Osteocyte (in vitro differentiated cells): ENCODE measurements around the gene PDE6H. TPM values are rescaled to one million over a fixed set of nuclear protein-coding genes. Genes with fewer than 3 reads are reported as not detected.
A peak's percentile ranks its signal among the peaks of the same experiment; 100 is the strongest.

ENCODE experiments used
- DNase-seq: peaks from one replicate; pipeline ENCODE4 v3.0.0; 2021; ENCODE audit warnings: mixed read lengths; ENCODE audit not compliant: unreplicated experiment; ENCODE audit errors: extremely low spot score
- H3K27ac Mint-ChIP-seq: one replicate; pipeline ENCODE4 v1.8.0; 2021; ENCODE audit warnings: mild to moderate bottlenecking, mixed read lengths; ENCODE audit not compliant: unreplicated experiment
- H3K27me3 Mint-ChIP-seq: one replicate; pipeline ENCODE4 v1.8.0; 2021; ENCODE audit warnings: mixed read lengths; ENCODE audit not compliant: unreplicated experiment
- H3K36me3 Mint-ChIP-seq: one replicate; pipeline ENCODE4 v1.8.0; 2021; ENCODE audit warnings: mixed read lengths; ENCODE audit not compliant: unreplicated experiment
- H3K4me1 Mint-ChIP-seq: one replicate; pipeline ENCODE4 v1.8.0; 2021; ENCODE audit warnings: mixed read lengths; ENCODE audit not compliant: unreplicated experiment
- H3K4me3 Mint-ChIP-seq: one replicate; pipeline ENCODE4 v1.8.0; 2021; ENCODE audit warnings: mild to moderate bottlenecking, moderate library complexity, mixed read lengths; ENCODE audit not compliant: unreplicated experiment
- H3K9me3 Mint-ChIP-seq: one replicate; pipeline ENCODE4 v1.8.0; 2021; ENCODE audit warnings: mixed read lengths; ENCODE audit not compliant: unreplicated experiment
- total RNA-seq: library from RNA; stranded (reverse); gene quantifications from 2 replicates; pipeline ENCODE4 v1.2.1, GENCODE V29; 2021
- TF ChIP-seq, protein P1 (sequence below): fragments of 200-600 bp; sonication (generic); IDR thresholded peaks from 2 replicates; pipeline ENCODE4 v1.5.0; 2021; ENCODE audit warnings: antibody characterized with exemption, mild to moderate bottlenecking, moderate library complexity

The PDE6H gene
- total RNA-seq, 1 donor from 2014 or later, result not detected

DNA sequence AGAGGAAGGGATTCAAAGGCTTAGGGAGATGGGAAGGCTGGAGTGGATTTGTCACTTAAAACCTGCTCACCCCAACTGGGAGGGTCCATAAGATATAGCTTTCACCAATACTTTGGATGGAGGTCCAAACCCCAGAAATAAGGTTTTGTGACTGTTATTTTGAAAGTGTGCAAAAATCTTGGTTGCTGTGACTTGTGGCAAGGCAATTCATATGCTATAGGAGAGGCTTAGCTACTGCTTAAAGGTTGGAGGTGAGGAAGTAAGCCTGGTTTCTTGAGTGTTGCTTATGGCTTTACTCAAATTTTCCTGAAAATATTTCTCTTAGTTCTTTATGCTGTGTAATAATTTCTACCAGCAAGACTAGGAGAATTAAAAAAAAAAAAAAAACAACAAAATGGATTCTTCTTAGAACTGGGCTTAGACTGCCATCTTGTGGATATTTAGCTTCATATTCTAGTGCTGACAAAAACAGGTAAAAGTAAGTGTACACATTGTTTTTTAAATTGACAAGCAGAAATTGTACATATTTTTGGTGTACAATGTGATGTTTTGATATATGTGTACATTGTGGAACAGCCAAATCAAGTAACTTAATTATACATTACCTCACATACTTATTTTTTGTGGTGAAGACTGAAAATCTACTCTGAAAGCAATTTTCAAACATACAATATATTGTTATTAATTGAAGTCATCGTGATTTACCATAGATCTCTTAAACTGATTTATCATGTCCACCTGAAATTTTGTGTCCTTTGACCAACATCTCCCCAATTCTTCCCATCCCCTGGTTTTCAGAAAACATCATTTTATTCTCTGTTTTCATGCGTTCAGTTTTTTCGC, 23.0 kb downstream of the PDE6H start:
- Mint-ChIP-seq H3K36me3 (no peaks in the 10 kb centered on the region), H3K27me3 (no peaks in the 10 kb centered on the region), H3K9me3 (peaks cover 7% of the 10 kb centered on the region), H3K27ac (peak overlapping the region; percentile 40), H3K4me1 (peaks cover 32% of the 10 kb centered on the region), H3K4me3 (no peak overlapping the region)
- TF ChIP-seq, protein P1, sequence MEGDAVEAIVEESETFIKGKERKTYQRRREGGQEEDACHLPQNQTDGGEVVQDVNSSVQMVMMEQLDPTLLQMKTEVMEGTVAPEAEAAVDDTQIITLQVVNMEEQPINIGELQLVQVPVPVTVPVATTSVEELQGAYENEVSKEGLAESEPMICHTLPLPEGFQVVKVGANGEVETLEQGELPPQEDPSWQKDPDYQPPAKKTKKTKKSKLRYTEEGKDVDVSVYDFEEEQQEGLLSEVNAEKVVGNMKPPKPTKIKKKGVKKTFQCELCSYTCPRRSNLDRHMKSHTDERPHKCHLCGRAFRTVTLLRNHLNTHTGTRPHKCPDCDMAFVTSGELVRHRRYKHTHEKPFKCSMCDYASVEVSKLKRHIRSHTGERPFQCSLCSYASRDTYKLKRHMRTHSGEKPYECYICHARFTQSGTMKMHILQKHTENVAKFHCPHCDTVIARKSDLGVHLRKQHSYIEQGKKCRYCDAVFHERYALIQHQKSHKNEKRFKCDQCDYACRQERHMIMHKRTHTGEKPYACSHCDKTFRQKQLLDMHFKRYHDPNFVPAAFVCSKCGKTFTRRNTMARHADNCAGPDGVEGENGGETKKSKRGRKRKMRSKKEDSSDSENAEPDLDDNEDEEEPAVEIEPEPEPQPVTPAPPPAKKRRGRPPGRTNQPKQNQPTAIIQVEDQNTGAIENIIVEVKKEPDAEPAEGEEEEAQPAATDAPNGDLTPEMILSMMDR, result peak; percentile 76
- DNase-seq, result no peak

DNA sequence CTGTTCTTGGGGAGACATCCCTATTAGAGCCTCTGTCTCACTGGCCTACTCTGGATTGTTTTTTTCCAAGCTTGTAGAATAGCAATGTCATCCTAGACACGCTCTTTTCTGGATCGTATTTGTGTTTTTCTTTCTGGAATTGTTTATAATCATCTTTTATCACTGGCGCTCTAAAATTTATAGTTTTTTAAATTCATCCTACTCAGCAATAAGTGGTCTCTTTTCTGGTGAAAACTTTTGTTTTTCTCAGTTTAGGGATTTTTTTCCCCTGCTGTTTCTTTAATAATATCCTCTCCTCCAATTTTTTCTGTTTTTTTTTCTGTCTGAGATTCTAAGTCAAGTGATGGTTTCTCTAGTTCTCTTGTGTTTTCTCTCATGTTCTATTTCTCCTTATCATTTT, 25.2 kb downstream of the PDE6H start:
- Mint-ChIP-seq H3K36me3 (no peaks in the 10 kb centered on the region), H3K9me3 (no peaks in the 10 kb centered on the region), H3K4me1 (peaks cover 41% of the 10 kb centered on the region), H3K27me3 (no peaks in the 10 kb centered on the region), H3K27ac (no peak overlapping the region), H3K4me3 (no peak overlapping the region)
- TF ChIP-seq, protein P1, result no peak
- no peak for DNase-seq

DNA sequence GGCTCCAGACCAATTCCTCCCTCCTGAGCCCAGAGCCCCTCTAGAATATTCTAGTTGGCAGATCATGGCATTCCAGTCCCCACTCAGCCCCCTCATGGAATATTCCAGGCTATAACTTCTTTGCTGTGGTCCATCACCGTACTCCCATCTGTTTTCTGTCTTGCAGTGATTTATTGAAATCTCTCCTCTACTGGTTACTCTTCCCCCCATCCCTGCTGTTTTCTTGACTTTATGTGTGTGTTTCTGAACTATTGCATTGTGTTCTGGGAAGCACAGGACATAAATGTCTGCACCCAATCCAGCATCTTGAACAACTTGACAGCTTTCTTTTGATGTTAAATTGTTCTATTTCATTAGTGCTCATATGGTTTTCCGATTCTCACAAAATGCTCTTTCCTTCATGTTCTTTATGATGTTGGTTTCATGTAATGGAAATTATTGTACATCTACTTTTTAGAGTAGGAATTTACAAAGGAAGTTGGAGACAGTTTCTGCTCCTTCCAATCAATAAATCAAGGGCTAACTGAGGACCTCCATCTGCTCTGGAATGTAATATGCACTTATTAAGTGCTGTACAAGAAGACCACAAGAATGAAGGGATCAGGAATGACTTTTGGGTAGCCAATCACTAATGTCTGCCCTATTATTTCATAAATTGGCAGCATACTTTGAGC, 26.3 kb downstream of the PDE6H start:
- H3K4me1 Mint-ChIP-seq, result peaks cover 37% of the 10 kb centered on the region
- H3K36me3 Mint-ChIP-seq, result no peaks in the 10 kb centered on the region
- TF ChIP-seq, protein P1, result no peak
- no peaks in the 10 kb centered on the region for H3K27me3 Mint-ChIP-seq
- no peaks in the 10 kb centered on the region for H3K9me3 Mint-ChIP-seq
- DNase-seq, result no peak
- H3K27ac Mint-ChIP-seq, result peak overlapping the region; percentile 9
- no peak overlapping the region for H3K4me3 Mint-ChIP-seq

DNA sequence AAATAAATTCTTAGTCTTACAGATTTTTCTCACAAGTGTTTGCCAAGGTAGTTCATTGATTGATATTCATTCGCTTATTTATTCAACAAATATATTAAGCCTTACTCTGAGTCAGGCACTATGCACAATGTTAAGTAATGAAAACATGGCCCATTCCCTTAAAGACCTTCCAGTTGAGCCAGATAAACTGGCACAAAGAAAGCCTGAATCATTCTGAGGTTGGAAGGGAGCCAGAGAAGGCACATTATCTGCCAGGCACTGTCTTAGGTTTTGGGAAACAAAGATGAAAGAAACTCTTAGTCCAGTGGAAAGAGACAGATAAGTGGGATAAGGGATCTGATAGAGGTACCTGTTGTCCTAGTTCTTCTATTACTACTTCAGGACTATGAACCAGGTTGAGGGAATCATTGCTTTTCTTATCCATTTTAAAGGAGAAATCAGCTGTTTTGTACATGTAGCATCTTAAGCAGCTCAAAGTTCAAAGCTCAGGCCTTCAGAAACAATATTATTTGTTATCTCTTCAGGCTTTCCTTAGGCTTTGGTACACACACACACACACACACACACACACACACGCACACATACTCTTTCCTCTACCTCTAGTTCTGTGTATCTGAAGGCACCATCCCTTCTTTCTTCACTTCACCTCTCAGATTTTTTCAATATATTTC, 27.0 kb downstream of the PDE6H start:
- no peaks in the 10 kb centered on the region for H3K27me3 Mint-ChIP-seq
- DNase-seq, result no peak
- no peak overlapping the region for H3K27ac Mint-ChIP-seq
- H3K9me3 Mint-ChIP-seq, result no peaks in the 10 kb centered on the region
- H3K36me3 Mint-ChIP-seq, result no peaks in the 10 kb centered on the region
- TF ChIP-seq, protein P1, result no peak
- peaks cover 33% of the 10 kb centered on the region for H3K4me1 Mint-ChIP-seq
- no peak overlapping the region for H3K4me3 Mint-ChIP-seq

DNA sequence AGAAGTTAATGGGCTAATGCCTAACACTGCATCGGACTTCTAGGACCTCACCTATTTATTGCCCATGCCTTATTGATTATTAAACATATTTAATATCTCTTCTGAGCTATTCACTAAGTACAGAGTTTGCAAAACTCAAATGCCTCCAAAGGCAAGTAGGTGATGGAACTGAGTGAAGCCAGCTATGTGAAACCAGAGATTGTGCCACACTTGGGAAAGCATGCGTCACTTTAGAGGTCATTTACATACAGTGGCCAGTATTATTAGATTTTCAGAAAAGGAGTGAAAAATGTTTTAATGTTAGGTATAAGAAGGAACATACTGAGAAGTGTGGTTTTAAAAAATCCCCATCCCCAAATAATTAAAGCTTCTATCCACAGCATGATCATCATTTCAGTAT, 27.7 kb downstream of the PDE6H start:
- H3K27ac Mint-ChIP-seq, result no peak overlapping the region
- DNase-seq, result no peak

More for the DNA sequence above, 27.7 kb downstream of the PDE6H start:
- Mint-ChIP-seq H3K36me3 (no peaks in the 10 kb centered on the region), H3K4me1 (peaks cover 30% of the 10 kb centered on the region), H3K27me3 (no peaks in the 10 kb centered on the region), H3K9me3 (no peaks in the 10 kb centered on the region), H3K4me3 (no peak overlapping the region)
- TF ChIP-seq, protein P1, result no peak
